Astrocyte (in vitro differentiated cells and primary cell): Measurements from ENCODE around the gene STAU1. TPM values are rescaled to one million over a fixed set of nuclear protein-coding genes. Genes with fewer than 3 reads are reported as not detected.

Experiments
- DNase-seq: peaks from one replicate; pipeline ENCODE4 v3.0.0-alpha.2; 2010; ENCODE audit warnings: low read depth
- FAIRE-seq: peaks from 2 replicates; lab custom pipeline; 2011; peaks lifted over from hg19 to GRCh38; lab: Jason Lieb, UNC
- H2AFZ ChIP-seq: 2 replicates; pipeline ENCODE4 v1.6.0; 2012; ENCODE audit warnings: low read depth, low read length, inconsistent platforms
- H3K27ac ChIP-seq: 2 replicates; pipeline ENCODE4 v1.5.1; 2011; ENCODE audit warnings: low read depth, low read length, inconsistent platforms
- H3K27me3 ChIP-seq: 2 replicates; pipeline ENCODE4 v1.6.0; 2011; ENCODE audit warnings: low read length, inconsistent platforms; ENCODE audit not compliant: insufficient read depth
- H3K36me3 ChIP-seq: 2 replicates; pipeline ENCODE4 v1.5.1; 2011; ENCODE audit warnings: low read length, inconsistent platforms; ENCODE audit not compliant: insufficient read depth
- H3K4me1 ChIP-seq: 2 replicates; pipeline ENCODE4 v1.5.1; 2011; ENCODE audit warnings: low read length, inconsistent platforms; ENCODE audit not compliant: insufficient read depth
- H3K4me2 ChIP-seq: 2 replicates; pipeline ENCODE4 v1.6.0; 2012; ENCODE audit warnings: low read length, inconsistent platforms
- H3K4me3 ChIP-seq: 2 replicates; pipeline ENCODE4 v1.5.1; 2011; ENCODE audit warnings: low read depth, mild to moderate bottlenecking, low read length, inconsistent platforms; ENCODE audit not compliant: insufficient read depth
- H3K79me2 ChIP-seq: 2 replicates; pipeline ENCODE4 v1.6.0; 2012; ENCODE audit warnings: mild to moderate bottlenecking, low read length, inconsistent platforms; ENCODE audit not compliant: insufficient read depth
- H3K9ac ChIP-seq: 2 replicates; pipeline ENCODE4 v1.6.0; 2012; ENCODE audit warnings: mild to moderate bottlenecking, low read length, inconsistent platforms
- H3K9me3 ChIP-seq: 2 replicates; pipeline ENCODE4 v1.5.1; 2012; ENCODE audit warnings: low read depth, mild to moderate bottlenecking, low read length, inconsistent platforms; ENCODE audit not compliant: insufficient read depth
- H4K20me1 ChIP-seq: 2 replicates; pipeline ENCODE4 v1.6.0; 2012; ENCODE audit warnings: low read length, inconsistent platforms; ENCODE audit not compliant: insufficient read depth
- H3K27ac Mint-ChIP-seq: one replicate; pipeline ENCODE4 v1.8.0; 2021; ENCODE audit warnings: mild to moderate bottlenecking, mixed read lengths; ENCODE audit not compliant: unreplicated experiment
- H3K27me3 Mint-ChIP-seq: one replicate; pipeline ENCODE4 v1.8.0; 2021; ENCODE audit warnings: low read depth, mixed read lengths; ENCODE audit not compliant: unreplicated experiment
- H3K36me3 Mint-ChIP-seq: one replicate; pipeline ENCODE4 v1.8.0; 2021; ENCODE audit warnings: low read depth, mixed read lengths; ENCODE audit not compliant: unreplicated experiment
- H3K4me1 Mint-ChIP-seq: one replicate; pipeline ENCODE4 v1.8.0; 2021; ENCODE audit warnings: low read depth, mixed read lengths; ENCODE audit not compliant: unreplicated experiment
- H3K4me3 Mint-ChIP-seq: one replicate; pipeline ENCODE4 v1.8.0; 2021; ENCODE audit warnings: mild to moderate bottlenecking, moderate library complexity, mixed read lengths; ENCODE audit not compliant: unreplicated experiment
- H3K9me3 Mint-ChIP-seq: one replicate; pipeline ENCODE4 v1.8.0; 2021; ENCODE audit warnings: mild to moderate bottlenecking, mixed read lengths; ENCODE audit not compliant: unreplicated experiment
- EZH2 ChIP-seq: IDR thresholded peaks from 2 replicates; pipeline ENCODE4 v1.6.1; 2012; ENCODE audit warnings: mild to moderate bottlenecking, low read length, inconsistent platforms; ENCODE audit not compliant: insufficient read depth
- total RNA-seq: library from RNA; stranded (reverse); gene quantifications from 2 replicates; pipeline ENCODE4 v1.2.1, GENCODE V29; 2021
- TF ChIP-seq, protein P1 (sequence below): IDR thresholded peaks from 2 replicates; pipeline ENCODE4 v1.5.1; 2011; ENCODE audit warnings: low read depth, mild to moderate bottlenecking, inconsistent platforms, low read length, moderate library complexity; ENCODE audit not compliant: insufficient read depth

The STAU1 gene
- total RNA-seq, 1 donor from 2014 or later, result 98.0 TPM

- TF ChIP-seq, protein P1, sequence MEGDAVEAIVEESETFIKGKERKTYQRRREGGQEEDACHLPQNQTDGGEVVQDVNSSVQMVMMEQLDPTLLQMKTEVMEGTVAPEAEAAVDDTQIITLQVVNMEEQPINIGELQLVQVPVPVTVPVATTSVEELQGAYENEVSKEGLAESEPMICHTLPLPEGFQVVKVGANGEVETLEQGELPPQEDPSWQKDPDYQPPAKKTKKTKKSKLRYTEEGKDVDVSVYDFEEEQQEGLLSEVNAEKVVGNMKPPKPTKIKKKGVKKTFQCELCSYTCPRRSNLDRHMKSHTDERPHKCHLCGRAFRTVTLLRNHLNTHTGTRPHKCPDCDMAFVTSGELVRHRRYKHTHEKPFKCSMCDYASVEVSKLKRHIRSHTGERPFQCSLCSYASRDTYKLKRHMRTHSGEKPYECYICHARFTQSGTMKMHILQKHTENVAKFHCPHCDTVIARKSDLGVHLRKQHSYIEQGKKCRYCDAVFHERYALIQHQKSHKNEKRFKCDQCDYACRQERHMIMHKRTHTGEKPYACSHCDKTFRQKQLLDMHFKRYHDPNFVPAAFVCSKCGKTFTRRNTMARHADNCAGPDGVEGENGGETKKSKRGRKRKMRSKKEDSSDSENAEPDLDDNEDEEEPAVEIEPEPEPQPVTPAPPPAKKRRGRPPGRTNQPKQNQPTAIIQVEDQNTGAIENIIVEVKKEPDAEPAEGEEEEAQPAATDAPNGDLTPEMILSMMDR, result no peak
- no peak for TF ChIP-seq EZH2
- H3K79me2 ChIP-seq, result peaks cover 2% of the 10 kb centered on the region
- peaks cover 2% of the 10 kb centered on the region for H3K4me1 Mint-ChIP-seq
- no peaks in the 10 kb centered on the region for H3K27me3 Mint-ChIP-seq
- no peaks in the 10 kb centered on the region for H3K27me3 ChIP-seq
- no peak overlapping the region for H3K4me3 ChIP-seq
- no peak for FAIRE-seq
- H3K36me3 ChIP-seq, result peaks cover 55% of the 10 kb centered on the region
- no peaks in the 10 kb centered on the region for H3K9me3 Mint-ChIP-seq
- no peak overlapping the region for H2AFZ ChIP-seq
- H3K36me3 Mint-ChIP-seq, result peaks cover 22% of the 10 kb centered on the region
- H3K27ac Mint-ChIP-seq, result no peak overlapping the region
- no peak overlapping the region for H3K27ac ChIP-seq
- no peak overlapping the region for H3K9ac ChIP-seq
- H3K9me3 ChIP-seq, result no peaks in the 10 kb centered on the region
- H3K4me1 ChIP-seq, result no peaks in the 10 kb centered on the region
- H3K4me3 Mint-ChIP-seq, result no peak overlapping the region
- H3K4me2 ChIP-seq, result no peak overlapping the region
- no peak for DNase-seq
- peaks cover 5% of the 10 kb centered on the region for H4K20me1 ChIP-seq
Measured at GRCh38 chr20:49236301-49236700, 48.2 kb upstream of the STAU1 start.

- TF ChIP-seq, protein P1, result no peak
- no peak for TF ChIP-seq EZH2
- peaks cover 5% of the 10 kb centered on the region for H4K20me1 ChIP-seq
Measured at GRCh38 chr20:49234831-49235230, 46.7 kb upstream of the STAU1 start.

DNA sequence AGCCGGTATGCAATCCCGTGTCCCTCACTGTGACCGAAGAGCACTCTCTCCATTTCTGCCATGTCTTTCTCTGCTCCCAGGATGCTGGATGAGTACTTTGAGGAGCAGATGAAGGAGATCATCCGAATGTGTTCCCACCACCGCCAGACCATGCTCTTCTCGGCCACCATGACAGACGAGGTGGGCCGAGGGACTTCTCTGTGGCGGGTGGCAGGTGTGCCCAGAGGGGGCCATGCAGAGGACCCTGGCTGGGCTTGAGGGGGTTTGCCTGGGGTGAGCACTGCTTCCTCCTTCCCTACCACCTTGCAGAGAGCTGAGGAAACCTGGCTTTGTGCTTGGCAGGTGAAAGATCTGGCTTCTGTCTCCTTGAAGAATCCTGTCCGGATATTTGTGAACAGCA lies 45.1 kb upstream of the STAU1 start:
- no peak for TF ChIP-seq EZH2
- TF ChIP-seq, protein P1, result no peak
- Histone ChIP-seq H3K4me1 (no peaks in the 10 kb centered on the region), H3K36me3 (peaks cover 60% of the 10 kb centered on the region), H3K79me2 (peaks cover 2% of the 10 kb centered on the region), H2AFZ (no peak overlapping the region), H3K27ac (no peak overlapping the region), H3K4me2 (no peak overlapping the region), H4K20me1 (peaks cover 5% of the 10 kb centered on the region), H3K9me3 (no peaks in the 10 kb centered on the region), H3K4me3 (no peak overlapping the region), H3K9ac (no peak overlapping the region), H3K27me3 (no peaks in the 10 kb centered on the region)
- FAIRE-seq (no peak), DNase-seq (no peak)
- no peak overlapping the region for H3K27ac Mint-ChIP-seq
- H3K36me3 Mint-ChIP-seq, result peaks cover 21% of the 10 kb centered on the region
- peak overlapping the region; percentile 51 for H3K4me3 Mint-ChIP-seq
- no peaks in the 10 kb centered on the region for H3K9me3 Mint-ChIP-seq
- peaks cover 13% of the 10 kb centered on the region for H3K4me1 Mint-ChIP-seq
- H3K27me3 Mint-ChIP-seq, result no peaks in the 10 kb centered on the region

More at GRCh38 chr20:49234831-49235230, 46.7 kb upstream of the STAU1 start:
- no peak overlapping the region for H3K4me3 ChIP-seq
- H3K36me3 Mint-ChIP-seq, result peaks cover 24% of the 10 kb centered on the region
- no peaks in the 10 kb centered on the region for H3K27me3 ChIP-seq
- no peak overlapping the region for H3K4me3 Mint-ChIP-seq
- no peak overlapping the region for H3K27ac ChIP-seq
- DNase-seq (no peak), FAIRE-seq (no peak)
- H3K27ac Mint-ChIP-seq, result no peak overlapping the region
- no peaks in the 10 kb centered on the region for H3K9me3 ChIP-seq
- H3K9ac ChIP-seq, result no peak overlapping the region
- H3K4me1 ChIP-seq, result no peaks in the 10 kb centered on the region
- H3K79me2 ChIP-seq, result peaks cover 2% of the 10 kb centered on the region
- peaks cover 62% of the 10 kb centered on the region for H3K36me3 ChIP-seq
- no peaks in the 10 kb centered on the region for H3K9me3 Mint-ChIP-seq
- no peak overlapping the region for H2AFZ ChIP-seq
- H3K27me3 Mint-ChIP-seq, result no peaks in the 10 kb centered on the region
- no peak overlapping the region for H3K4me2 ChIP-seq
- peaks cover 13% of the 10 kb centered on the region for H3K4me1 Mint-ChIP-seq
